Measurements from ENCODE around the gene NEK6. TPM values are rescaled to one million over a fixed set of nuclear protein-coding genes. Genes with fewer than 3 reads are reported as not detected.

NEK6 gene
- total and polyA plus RNA-seq, 2 of the 8 experiments (the other 6 are each of a cell fraction or from before 2014, with no cell fraction given), result 17.7 to 19.7 TPM

DNA sequence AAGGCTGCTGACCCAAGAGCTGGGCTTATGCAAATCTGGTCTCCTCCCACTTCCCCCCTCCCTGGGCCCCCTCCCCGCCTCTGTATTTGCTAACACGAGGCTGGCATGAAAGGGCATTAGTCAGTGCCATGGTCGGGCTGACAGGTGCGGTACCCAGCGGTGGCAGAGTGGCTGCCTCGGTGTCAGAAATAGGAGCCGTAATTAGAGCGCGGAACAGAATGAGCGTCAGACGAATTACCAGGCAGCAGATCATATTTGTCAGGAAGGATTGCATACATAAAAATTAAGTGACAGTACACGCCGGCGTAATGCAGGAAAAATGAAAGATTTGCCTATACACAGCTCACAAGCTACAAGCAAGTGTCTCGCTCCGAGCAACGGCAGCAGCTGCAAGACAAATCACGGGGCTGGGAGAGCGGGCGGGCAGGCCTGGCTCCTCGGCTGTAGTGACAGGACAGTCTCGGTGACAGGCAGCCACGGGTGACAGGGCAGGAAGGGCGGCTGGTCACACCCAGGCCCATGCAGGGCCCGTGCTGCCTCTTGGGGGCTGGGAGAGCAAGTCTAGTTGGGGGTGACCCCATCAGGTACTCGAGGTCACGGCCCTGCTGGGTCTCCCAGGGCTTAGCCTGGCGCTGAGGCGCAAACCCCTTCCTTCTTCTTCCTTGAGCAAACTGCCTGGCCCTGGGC is 72.4 kb downstream of the NEK6 start (continued):
- no peak for TF ChIP-seq RXRA (IDR thresholded peaks at IDR 0.05; ENCODE audit: insufficient read depth, low read depth, low read length)

All from H1 (cell line).